Peyer's patch (tissue), 4 donors: ENCODE data around the gene HIC2.
"Not testable (repeated sequence)": the region's sequence is repeated elsewhere in the genome, so short reads cannot be mapped to it uniquely, and the experiment has no call there.

Experiments used
- POLR2A ChIP-seq, 2 donors: fragments of 450-650 bp; IDR thresholded peaks; one replicate each; pipeline ENCODE4 v1.5.1; 2017; ENCODE audit warnings: antibody characterized with exemption in 2 of 2, mild to moderate bottlenecking in 2 of 2, moderate library complexity in 2 of 2
- TF ChIP-seq, protein P1 (sequence below), 6 experiments: fragments of 450-650 bp in 4 of 6; fragments of 200-600 bp in 2 of 6; sonication (generic) in 1 of 6; IDR thresholded peaks; one replicate each; pipeline ENCODE4 v1.5.1; 2017 to 2019; ENCODE audit warnings: antibody characterized with exemption in 6 of 6, mild to moderate bottlenecking in 3 of 6, moderate library complexity in 1 of 6

DNA sequence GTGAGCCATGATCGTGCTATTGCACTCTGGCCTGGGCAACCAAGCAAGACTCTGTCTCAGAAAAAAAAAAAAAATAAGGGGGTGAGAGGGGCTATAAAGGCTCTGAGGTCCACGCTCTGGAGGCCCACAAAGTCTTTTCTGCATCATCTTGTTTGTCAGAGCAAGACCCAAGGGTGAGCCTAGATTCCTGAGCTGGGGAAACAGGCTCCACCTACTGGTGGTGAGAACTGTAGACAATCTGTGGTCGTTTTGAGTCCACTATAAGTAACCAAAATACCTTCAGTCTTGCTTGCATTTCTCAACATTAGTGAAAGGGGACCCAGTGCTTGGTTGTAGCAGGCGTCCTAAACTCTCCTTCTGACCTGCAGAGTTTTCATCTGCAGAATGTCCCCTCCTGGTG is 45.5 kb downstream of the HIC2 start:
- TF ChIP-seq, protein P1, sequence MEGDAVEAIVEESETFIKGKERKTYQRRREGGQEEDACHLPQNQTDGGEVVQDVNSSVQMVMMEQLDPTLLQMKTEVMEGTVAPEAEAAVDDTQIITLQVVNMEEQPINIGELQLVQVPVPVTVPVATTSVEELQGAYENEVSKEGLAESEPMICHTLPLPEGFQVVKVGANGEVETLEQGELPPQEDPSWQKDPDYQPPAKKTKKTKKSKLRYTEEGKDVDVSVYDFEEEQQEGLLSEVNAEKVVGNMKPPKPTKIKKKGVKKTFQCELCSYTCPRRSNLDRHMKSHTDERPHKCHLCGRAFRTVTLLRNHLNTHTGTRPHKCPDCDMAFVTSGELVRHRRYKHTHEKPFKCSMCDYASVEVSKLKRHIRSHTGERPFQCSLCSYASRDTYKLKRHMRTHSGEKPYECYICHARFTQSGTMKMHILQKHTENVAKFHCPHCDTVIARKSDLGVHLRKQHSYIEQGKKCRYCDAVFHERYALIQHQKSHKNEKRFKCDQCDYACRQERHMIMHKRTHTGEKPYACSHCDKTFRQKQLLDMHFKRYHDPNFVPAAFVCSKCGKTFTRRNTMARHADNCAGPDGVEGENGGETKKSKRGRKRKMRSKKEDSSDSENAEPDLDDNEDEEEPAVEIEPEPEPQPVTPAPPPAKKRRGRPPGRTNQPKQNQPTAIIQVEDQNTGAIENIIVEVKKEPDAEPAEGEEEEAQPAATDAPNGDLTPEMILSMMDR (IDR thresholded peaks at IDR 0.05), result not testable (repeated sequence)
- not testable (repeated sequence) for TF ChIP-seq POLR2A (IDR thresholded peaks at IDR 0.05)
